Non-pigmented ciliary epithelial cell (primary cell): ENCODE measurements around the gene SHC1.

Source experiments
- DNase-seq: peaks from one replicate; pipeline ENCODE4 v3.0.0-alpha.2; 2010; ENCODE audit warnings: low read depth

SHC1 gene

DNA sequence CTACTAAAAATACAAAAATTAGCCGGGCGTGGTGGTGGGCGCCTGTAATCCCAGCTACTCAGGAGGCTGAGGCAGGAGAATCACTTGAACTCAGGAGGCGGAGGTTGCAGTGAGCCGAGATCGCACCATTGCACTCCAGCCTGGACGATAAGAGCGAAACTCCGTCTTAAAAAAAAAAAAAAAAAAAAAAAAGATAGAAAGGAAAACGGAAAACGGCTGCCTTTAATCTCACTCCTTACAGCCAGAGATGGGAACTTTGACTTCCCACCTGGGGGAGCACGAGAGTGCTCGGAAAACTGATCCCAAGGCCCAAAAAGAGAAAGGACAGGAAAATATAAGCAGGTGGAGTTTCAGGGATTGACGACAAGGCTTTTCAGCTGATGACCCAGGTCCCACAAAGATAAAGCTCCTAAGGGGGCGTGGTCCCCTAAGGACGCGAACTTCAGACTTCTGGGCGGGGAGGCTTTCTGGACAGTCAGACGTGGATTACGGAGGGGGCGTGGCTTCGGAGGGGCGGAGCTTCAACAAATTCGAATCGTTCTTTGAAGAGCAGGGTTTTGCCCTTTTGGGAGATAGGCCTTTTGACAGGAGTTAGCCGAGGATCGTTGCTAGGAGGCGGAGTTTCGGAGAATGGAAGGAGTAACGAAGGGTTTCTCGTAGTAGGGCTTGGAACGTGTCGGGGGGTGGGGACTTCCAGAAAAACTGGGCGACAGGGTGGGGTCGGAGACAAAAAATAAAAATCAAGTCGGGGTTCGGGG, 3.0 kb upstream of the SHC1 start:
- DNase-seq = peak; percentile 92

GRCh38 chr1:154972517-154973343, 2.2 kb upstream of the SHC1 start:
- DNase-seq = peak; percentile 86

GRCh38 chr1:154972213-154972516, 1.6 kb upstream of the SHC1 start:
- DNase-seq = no peak

GRCh38 chr1:154971341-154971998, 923 bp upstream of the SHC1 start:
- no peak for DNase-seq

- no peak for DNase-seq
Measured at GRCh38 chr1:154969860-154970452, 591 bp downstream of the SHC1 start.

- DNase-seq = no peak
Measured at GRCh38 chr1:154969246-154969645, 1.3 kb downstream of the SHC1 start.

GRCh38 chr1:154968731-154969130, 1.8 kb downstream of the SHC1 start:
- DNase-seq = no peak

- DNase-seq = no peak
Measured at GRCh38 chr1:154967331-154967950, 3.1 kb downstream of the SHC1 start.

- no peak for DNase-seq
Measured at GRCh38 chr1:154966111-154966510, 4.4 kb downstream of the SHC1 start.

DNA sequence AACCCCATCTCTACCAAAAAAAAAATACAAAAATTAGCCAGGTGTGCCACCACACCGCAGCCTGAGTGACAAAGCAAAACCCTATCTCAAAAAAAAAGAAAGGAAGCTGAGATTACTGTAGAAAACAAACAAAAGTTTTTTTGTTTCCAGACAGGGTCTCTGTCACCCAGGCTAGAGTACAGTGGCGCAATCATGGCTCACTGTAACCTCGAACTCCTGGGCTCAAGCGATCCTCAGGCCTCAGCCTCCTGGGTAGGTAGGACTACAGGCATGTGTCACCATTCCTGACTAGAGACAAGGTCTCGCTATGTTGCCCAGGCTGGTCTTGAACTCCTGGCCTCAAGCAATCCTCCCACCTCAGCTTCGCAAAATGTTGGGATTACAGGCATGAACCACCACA, 6.2 kb downstream of the SHC1 start:
- DNase-seq = no peak

GRCh38 chr1:154963643-154964042, 6.9 kb downstream of the SHC1 start:
- DNase-seq = no peak

DNA sequence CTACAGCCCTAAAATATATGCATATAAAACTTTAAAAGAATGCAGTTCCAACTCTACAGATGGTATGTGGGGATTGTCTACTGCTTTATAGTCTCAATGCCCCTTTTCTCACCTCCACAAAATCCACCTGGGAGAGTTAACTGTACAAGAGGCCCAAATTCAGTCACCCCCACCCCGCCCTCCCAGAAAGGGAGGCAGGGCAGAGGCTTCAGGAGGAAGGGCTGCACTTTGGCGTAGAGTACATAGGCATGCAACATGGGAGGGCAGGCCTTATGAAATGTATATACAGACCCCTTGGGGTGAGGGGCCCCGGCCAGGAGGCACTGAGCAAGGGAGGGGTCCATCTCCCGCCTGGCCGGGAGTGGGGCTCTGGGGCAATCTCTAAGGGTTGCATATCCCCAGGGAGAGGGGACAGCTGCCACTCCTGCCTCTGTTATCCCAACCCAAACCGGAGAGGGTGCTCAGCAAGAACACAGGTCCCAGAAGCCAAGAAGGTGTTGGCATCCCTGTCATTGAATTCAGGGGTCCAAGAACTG, 7.7 kb downstream of the SHC1 start:
- DNase-seq = no peak

DNA sequence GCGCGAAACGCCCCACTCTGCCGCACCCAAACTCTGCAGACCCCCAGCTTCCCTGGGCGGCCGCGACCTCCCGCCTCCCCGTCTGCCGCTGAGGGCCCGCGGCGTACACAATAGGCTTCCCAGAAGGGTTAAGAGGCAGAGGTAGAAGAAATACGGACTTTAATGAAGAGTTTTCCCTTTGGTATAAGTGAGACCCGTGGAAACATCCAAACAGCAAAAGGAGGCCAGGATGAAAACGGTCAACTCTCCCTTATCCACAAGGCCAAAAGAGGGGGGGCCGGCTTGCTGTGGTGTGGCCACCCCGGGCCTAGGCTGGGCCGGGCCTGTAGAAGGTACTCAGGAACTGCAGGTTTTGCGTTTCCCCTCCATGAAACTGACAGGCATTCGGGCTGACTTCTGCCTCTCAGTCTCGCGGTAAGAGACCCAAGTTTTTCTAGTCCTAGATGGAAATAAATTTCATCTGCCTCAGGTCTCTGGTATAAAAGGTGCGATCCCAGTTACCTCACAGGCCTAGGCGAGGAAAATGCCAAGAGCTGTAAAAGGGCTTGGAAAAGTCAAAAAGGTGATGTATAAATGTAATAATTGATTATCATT, 8.3 kb downstream of the SHC1 start:
- no peak for DNase-seq

DNA sequence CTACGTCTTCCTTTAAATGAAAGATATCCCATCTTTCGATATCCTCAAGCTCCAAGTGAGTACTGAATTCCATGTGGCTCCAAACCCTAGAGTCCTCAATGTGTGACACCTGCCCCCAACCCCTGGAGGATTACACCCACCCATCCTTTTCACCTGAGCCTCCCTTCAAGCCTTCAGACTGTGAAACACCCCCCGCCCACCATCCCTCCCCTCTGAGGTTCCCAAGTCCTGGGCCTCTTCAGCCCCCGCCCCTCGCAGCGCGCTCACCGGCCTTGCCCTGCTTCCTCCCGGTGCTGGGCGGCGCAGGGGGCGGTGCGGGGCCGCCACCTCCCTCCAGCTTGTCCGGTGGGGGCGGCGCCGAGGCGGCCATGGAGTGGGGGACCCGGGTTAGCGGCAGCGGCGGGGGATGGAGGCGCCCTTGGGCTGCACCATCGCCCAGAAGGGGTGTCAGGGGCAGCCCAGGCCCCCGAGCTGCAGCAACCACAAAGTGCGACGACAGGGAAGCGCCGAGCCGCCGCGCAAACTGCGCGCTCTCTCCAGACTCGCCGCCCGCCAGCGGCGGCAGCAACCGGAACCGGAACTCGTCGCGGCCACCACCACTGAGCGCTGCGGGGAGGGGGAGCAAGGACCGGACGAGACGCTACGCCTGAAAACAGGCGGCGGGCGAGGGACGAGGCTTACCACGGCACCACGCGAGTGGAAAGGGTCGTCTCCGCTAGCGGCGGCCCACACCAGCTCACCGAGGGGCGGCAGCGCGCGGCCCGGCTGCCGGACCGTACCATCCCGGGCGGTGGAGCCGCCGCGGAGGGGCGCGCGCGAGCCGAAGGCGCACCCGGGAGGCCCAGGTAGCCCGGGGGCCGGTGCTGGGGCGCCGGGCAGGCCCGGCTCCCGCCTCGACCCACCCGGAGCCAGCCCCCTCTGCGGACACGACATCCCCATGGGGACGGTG, 9.1 kb downstream of the SHC1 start, which contains the start of gene PYGO2:
Gene PYGO2 (minus strand): TSS at position 576 of the 949 bp plus-strand sequence. CDS start 206 bp downstream, at position 370.
- DNase-seq = no peak

GRCh38 chr1:154960446-154961136, 10.0 kb downstream of the SHC1 start:
- no peak for DNase-seq

DNA sequence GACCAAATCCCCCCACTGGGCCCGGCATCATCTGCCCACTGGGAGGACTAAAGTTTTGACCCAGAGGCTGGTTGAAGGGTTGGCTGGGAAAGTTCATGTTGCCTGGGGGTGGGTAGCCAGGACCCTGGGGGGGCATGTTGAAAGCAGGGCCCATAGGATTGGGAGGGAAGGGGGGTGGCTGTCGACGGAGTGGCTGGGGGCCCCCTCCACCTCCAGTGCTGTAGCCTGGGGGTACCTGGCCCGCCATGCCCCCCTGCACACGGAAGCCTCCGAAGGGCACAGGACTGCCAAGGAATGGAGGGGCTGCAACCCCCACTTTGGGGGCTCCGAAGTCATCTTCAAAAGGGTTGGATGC, 11.1 kb downstream of the SHC1 start:
- DNase-seq = no peak

- DNase-seq = no peak
Measured at GRCh38 chr1:154958681-154959425, 11.7 kb downstream of the SHC1 start.

GRCh38 chr1:154958036-154958435, 12.5 kb downstream of the SHC1 start:
- DNase-seq = no peak

- no peak for DNase-seq
Measured at GRCh38 chr1:154957091-154957657, 13.4 kb downstream of the SHC1 start.
